SK-N-SH (cell line): ENCODE measurements around the gene BCL6B. TPM values are rescaled to one million over a fixed set of nuclear protein-coding genes. Genes with fewer than 3 reads are reported as not detected.

Source experiments
- CTCF ChIA-PET: fragments of 300-600, 350-600 bp; formaldehyde crosslinking; extraction: SDS; loops from one replicate; lab custom pipeline; 2021; lab: Yijun Ruan, JAX
- POLR2A ChIA-PET: fragments of 350-600 bp; sonication (Branson Sonifier 250); formaldehyde crosslinking; extraction: SDS; loops from one replicate; lab custom pipeline; 2020; ENCODE audit warnings: antibody characterized with exemption, inconsistent platforms; lab: Yijun Ruan, JAX
- DNase-seq: peaks from one replicate; pipeline ENCODE4 v3.0.0; 2012
- H2AFZ ChIP-seq: fragments of 200-600 bp; sonication (generic); 2 replicates; pipeline ENCODE4 v1.8.1; 2016; ENCODE audit warnings: antibody characterized with exemption, mild to moderate bottlenecking, low read depth
- H3F3A ChIP-seq: fragments of 200-600 bp; sonication (generic); replicated peaks from 2 replicates; pipeline ENCODE3; 2016; ENCODE audit warnings: antibody characterized with exemption, mild to moderate bottlenecking; ENCODE audit not compliant: insufficient read depth
- H3K27ac ChIP-seq, 2 experiments: fragments of 200-500 bp in 1 of 2; fragments of 200-600 bp in 1 of 2; sonication (Bioruptor generic) in 1 of 2; sonication (generic), shearing (Covaris generic) in 1 of 2; 2 replicates each; pipeline versions ENCODE4 v1.5.1 to v1.6.1; 2014 to 2016; ENCODE audit warnings: low read depth in 2 of 2, inconsistent platforms in 1 of 2, low read length in 1 of 2, mild to moderate bottlenecking in 1 of 2, mixed read lengths in 1 of 2
- H3K27me3 ChIP-seq: fragments of 200-600 bp; sonication (generic), shearing (Covaris generic); 2 replicates; pipeline ENCODE4 v1.6.1; 2016; ENCODE audit warnings: mixed run types; ENCODE audit not compliant: insufficient read depth
- H3K36me3 ChIP-seq, 2 experiments: fragments of 200-500 bp in 1 of 2; fragments of 200-600 bp in 1 of 2; sonication (Bioruptor generic) in 1 of 2; sonication (generic) in 1 of 2; replicated peaks in 1 of 2; 2 replicates each; pipeline versions ENCODE3 to v1.5.1; 2014 to 2016; ENCODE audit warnings: low read length in 1 of 2, mild to moderate bottlenecking in 1 of 2; ENCODE audit not compliant: insufficient read depth in 2 of 2, control insufficient read depth in 1 of 2
- H3K4me1 ChIP-seq, 2 experiments: fragments of 200-500 bp in 1 of 2; fragments of 200-600 bp in 1 of 2; sonication (Bioruptor generic) in 1 of 2; sonication (generic), shearing (Covaris generic) in 1 of 2; 2 replicates each; pipeline versions ENCODE4 v1.5.1 to v1.6.1; 2014 to 2016; ENCODE audit warnings: low read depth in 1 of 2, low read length in 1 of 2, mixed run types in 1 of 2; ENCODE audit not compliant: insufficient read depth in 2 of 2, control insufficient read depth in 1 of 2
- H3K4me2 ChIP-seq: fragments of 200-600 bp; sonication (generic), shearing (Covaris generic); 2 replicates; pipeline ENCODE4 v1.6.1; 2017; ENCODE audit warnings: mixed run types
- H3K4me3 ChIP-seq, 2 experiments: fragments of 200-500 bp in 1 of 2; fragments of 200-600 bp in 1 of 2; sonication (Bioruptor generic) in 1 of 2; sonication (generic), shearing (Covaris generic) in 1 of 2; 2 replicates each; pipeline versions ENCODE4 v1.5.1 to v1.8.1; 2014 to 2016; ENCODE audit warnings: low read depth in 2 of 2, inconsistent platforms in 1 of 2, low read length in 1 of 2, mild to moderate bottlenecking in 1 of 2, mixed read lengths in 1 of 2, moderate library complexity in 1 of 2
- H3K79me2 ChIP-seq: fragments of 200-600 bp; sonication (generic); 2 replicates; pipeline ENCODE4 v1.8.1; 2017; ENCODE audit warnings: mild to moderate bottlenecking; ENCODE audit not compliant: insufficient read depth
- H3K9ac ChIP-seq: fragments of 200-600 bp; sonication (generic); 2 replicates; pipeline ENCODE4 v1.6.1; 2017; ENCODE audit warnings: mixed run types
- H3K9me2 ChIP-seq: fragments of 200-600 bp; sonication (generic); 2 replicates; pipeline ENCODE4 v1.6.1; 2017; ENCODE audit warnings: mixed run types
- H3K9me3 ChIP-seq: fragments of 200-600 bp; sonication (generic); 2 replicates; pipeline ENCODE4 v1.6.1; 2017; ENCODE audit warnings: mixed run types, mild to moderate bottlenecking, moderate library complexity
- H4K20me1 ChIP-seq: fragments of 200-600 bp; sonication (generic); 2 replicates; pipeline ENCODE4 v1.6.1; 2017; ENCODE audit warnings: mild to moderate bottlenecking, mixed run types; ENCODE audit not compliant: insufficient read depth
- CHD2 ChIP-seq: fragments of 150-350 bp; IDR thresholded peaks from 2 replicates; pipeline ENCODE4 v1.6.1; 2018; ENCODE audit warnings: low read length; ENCODE audit not compliant: partially characterized antibody
- EP300 ChIP-seq, 2 experiments: IDR thresholded peaks; 2 replicates each; pipeline versions ENCODE4 v1.4.0 to v1.6.1; 2012; ENCODE audit warnings: borderline replicate concordance in 1 of 2, low read depth in 1 of 2, low read length in 1 of 2
- EZH2phosphoT487 ChIP-seq: fragments of 200-600 bp; sonication (generic); IDR thresholded peaks from 2 replicates; pipeline ENCODE4 v1.6.1; 2017; ENCODE audit warnings: low read depth, mixed run types, mild to moderate bottlenecking, antibody characterized with exemption, moderate library complexity, borderline replicate concordance
- FOXJ3 ChIP-seq: sonication (generic); formaldehyde crosslinking; IDR thresholded peaks from 2 replicates; pipeline ENCODE4 v1.5.1; 2020; ENCODE audit warnings: mild to moderate bottlenecking, missing genetic modification reagents
- GABPA ChIP-seq: IDR thresholded peaks from 2 replicates; pipeline ENCODE4 v1.4.0; 2012; ENCODE audit warnings: low read depth, mild to moderate bottlenecking
- IRF3 ChIP-seq: fragments of 150-350 bp; IDR thresholded peaks from 2 replicates; pipeline ENCODE4 v1.6.1; 2016; ENCODE audit warnings: mild to moderate bottlenecking, low read depth, low read length
- MEF2A ChIP-seq: IDR thresholded peaks from 2 replicates; pipeline ENCODE4 v1.4.0; 2012; ENCODE audit warnings: low read depth, borderline replicate concordance
- NRF1 ChIP-seq: IDR thresholded peaks from 2 replicates; pipeline ENCODE4 v1.6.1; 2012; ENCODE audit warnings: low read depth, mild to moderate bottlenecking, low read length
- REST ChIP-seq: IDR thresholded peaks from 2 replicates; pipeline ENCODE4 v1.6.1; 2012; ENCODE audit warnings: mild to moderate bottlenecking, low read depth, low read length, moderate library complexity
- SIN3A ChIP-seq: IDR thresholded peaks from 2 replicates; pipeline ENCODE4 v1.6.1; 2012; ENCODE audit warnings: low read depth, mild to moderate bottlenecking, low read length, moderate library complexity, borderline replicate concordance
- TAF1 ChIP-seq: IDR thresholded peaks from 2 replicates; pipeline ENCODE4 v1.6.1; 2012; ENCODE audit warnings: low read depth, mild to moderate bottlenecking, low read length, moderate library complexity, borderline replicate concordance
- TCF12 ChIP-seq: IDR thresholded peaks from 2 replicates; pipeline ENCODE4 v1.4.0; 2012
- TEAD4 ChIP-seq: IDR thresholded peaks from 2 replicates; pipeline ENCODE4 v1.4.0; 2012; ENCODE audit warnings: mild to moderate bottlenecking, borderline replicate concordance; ENCODE audit not compliant: insufficient read depth
- USF1 ChIP-seq: IDR thresholded peaks from 2 replicates; pipeline ENCODE4 v1.4.0; 2012; ENCODE audit warnings: low read depth, borderline replicate concordance
- YY1 ChIP-seq: IDR thresholded peaks from 2 replicates; pipeline ENCODE4 v1.4.0; 2012; ENCODE audit warnings: low read depth, mild to moderate bottlenecking
- WGBS: methylation state at CpG from one replicate; pipeline ENCODE4 v1.1.6; 2017; ENCODE audit warnings: low lambda C conversion rate; 5-methylcytosine and 5-hydroxymethylcytosine counted together
- polyA plus RNA-seq, 3 experiments: library from polyadenylated mRNA; depleted of rRNA; stranded (reverse); fragments of >200 nt; gene quantifications; 2 replicates each; pipeline ENCODE4 v1.2.3, GENCODE V29; 2012
- TF ChIP-seq, protein P1 (sequence below): fragments of 200-600 bp; sonication (generic); IDR thresholded peaks from 2 replicates; pipeline ENCODE4 v1.6.1; 2017; ENCODE audit warnings: antibody characterized with exemption, mild to moderate bottlenecking, moderate library complexity

The BCL6B gene
- polyA plus RNA-seq, 1 of the 3 experiments (the other 2 are of a cell fraction): 0.02 TPM

DNA sequence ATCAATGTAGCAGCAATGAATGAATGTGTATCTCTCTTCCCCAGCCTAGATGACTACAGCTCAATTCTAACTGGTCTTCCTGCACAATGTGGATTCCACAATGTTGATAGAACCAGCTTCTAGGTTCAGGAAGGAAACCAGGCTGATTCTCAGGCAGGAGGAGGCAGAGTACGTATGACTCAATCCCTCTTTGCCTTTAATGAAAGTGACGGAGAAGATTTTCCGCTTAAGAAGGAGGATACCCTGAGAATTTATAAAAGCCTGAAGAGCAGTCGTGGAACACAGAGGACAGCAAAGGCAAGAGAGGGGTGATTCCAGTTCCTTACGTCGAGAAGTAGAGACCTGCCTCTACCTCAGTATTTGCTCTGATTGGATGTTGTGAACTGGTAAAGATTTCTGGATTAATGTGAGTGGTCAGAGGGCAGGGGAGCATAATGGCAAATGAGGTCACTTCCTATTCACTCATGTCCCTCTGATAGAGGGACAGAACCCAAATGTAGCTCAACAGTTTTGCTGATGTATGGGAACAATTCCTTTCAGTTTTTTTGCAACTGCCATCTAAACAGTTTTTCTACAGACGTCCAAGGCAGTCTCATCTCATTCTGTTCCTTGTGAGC lies 36.1 kb downstream of the BCL6B start:
- Histone ChIP-seq H3K27me3 (peaks cover 44% of the 10 kb centered on the region), H3K4me1 (peaks cover 0 to 4% of the 10 kb centered on the region in 2 experiments; a peak in 1 of 4 replicates), H3K9me2 (no peaks in the 10 kb centered on the region), H3K9ac (no peak overlapping the region), H4K20me1 (no peaks in the 10 kb centered on the region), H3K4me3 (no peak overlapping the region), H3K4me2 (no peak overlapping the region), H3K36me3 (no peaks in the 10 kb centered on the region), H3K27ac (no peak overlapping the region), H3F3A (peaks cover 4% of the 10 kb centered on the region), H2AFZ (no peak overlapping the region), H3K79me2 (no peaks in the 10 kb centered on the region), H3K9me3 (no peaks in the 10 kb centered on the region)
- 35% methylated on average over 7 of the region's 7 CpGs for WGBS
- POLR2A ChIA-PET: interaction anchor here (0.7 kb wide), 1 partner anchor 1190 kb away, joined by 3 read pairs; the partner anchor contains the start of gene PFAS
- no peak for DNase-seq
- CTCF ChIA-PET: interaction anchor here (1.2 to 20.1 kb wide), 2 partner anchors 9 to 81 kb away, joined by 5 to 502 read pairs; no protein-coding TSS in a partner anchor
- no peak for TF ChIP-seq YY1
- TF ChIP-seq, protein P1, sequence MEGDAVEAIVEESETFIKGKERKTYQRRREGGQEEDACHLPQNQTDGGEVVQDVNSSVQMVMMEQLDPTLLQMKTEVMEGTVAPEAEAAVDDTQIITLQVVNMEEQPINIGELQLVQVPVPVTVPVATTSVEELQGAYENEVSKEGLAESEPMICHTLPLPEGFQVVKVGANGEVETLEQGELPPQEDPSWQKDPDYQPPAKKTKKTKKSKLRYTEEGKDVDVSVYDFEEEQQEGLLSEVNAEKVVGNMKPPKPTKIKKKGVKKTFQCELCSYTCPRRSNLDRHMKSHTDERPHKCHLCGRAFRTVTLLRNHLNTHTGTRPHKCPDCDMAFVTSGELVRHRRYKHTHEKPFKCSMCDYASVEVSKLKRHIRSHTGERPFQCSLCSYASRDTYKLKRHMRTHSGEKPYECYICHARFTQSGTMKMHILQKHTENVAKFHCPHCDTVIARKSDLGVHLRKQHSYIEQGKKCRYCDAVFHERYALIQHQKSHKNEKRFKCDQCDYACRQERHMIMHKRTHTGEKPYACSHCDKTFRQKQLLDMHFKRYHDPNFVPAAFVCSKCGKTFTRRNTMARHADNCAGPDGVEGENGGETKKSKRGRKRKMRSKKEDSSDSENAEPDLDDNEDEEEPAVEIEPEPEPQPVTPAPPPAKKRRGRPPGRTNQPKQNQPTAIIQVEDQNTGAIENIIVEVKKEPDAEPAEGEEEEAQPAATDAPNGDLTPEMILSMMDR: no peak
- TF ChIP-seq TAF1: no peak
- TF ChIP-seq GABPA: no peak
- TF ChIP-seq USF1: no peak
- TF ChIP-seq TCF12: no peak
- no peak for TF ChIP-seq CHD2
- TF ChIP-seq SIN3A: no peak
- no peak for TF ChIP-seq REST
- TF ChIP-seq IRF3: no peak
- no peak for TF ChIP-seq TEAD4
- no peak for TF ChIP-seq FOXJ3 (CRISPR knock-in tag)
- TF ChIP-seq EZH2phosphoT487: no peak
- TF ChIP-seq NRF1: no peak
- TF ChIP-seq MEF2A: no peak
- no peak for TF ChIP-seq EP300 (IDR thresholded peaks at IDR 0.05; ENCODE audit: borderline replicate concordance in 1 of 2, low read depth in 1 of 2, low read length in 1 of 2)
